Astrocyte (in vitro differentiated cells and primary cell): ENCODE data around the gene STK35. TPM values are rescaled to one million over a fixed set of nuclear protein-coding genes. Genes with fewer than 3 reads are reported as not detected.

Source experiments
- DNase-seq: peaks from one replicate; pipeline ENCODE4 v3.0.0-alpha.2; 2010; ENCODE audit warnings: low read depth
- FAIRE-seq: peaks from 2 replicates; lab custom pipeline; 2011; peaks lifted over from hg19 to GRCh38; lab: Jason Lieb, UNC
- H2AFZ ChIP-seq: 2 replicates; pipeline ENCODE4 v1.6.0; 2012; ENCODE audit warnings: low read depth, low read length, inconsistent platforms
- H3K27ac ChIP-seq: 2 replicates; pipeline ENCODE4 v1.5.1; 2011; ENCODE audit warnings: low read depth, low read length, inconsistent platforms
- H3K27me3 ChIP-seq: 2 replicates; pipeline ENCODE4 v1.6.0; 2011; ENCODE audit warnings: low read length, inconsistent platforms; ENCODE audit not compliant: insufficient read depth
- H3K36me3 ChIP-seq: 2 replicates; pipeline ENCODE4 v1.5.1; 2011; ENCODE audit warnings: low read length, inconsistent platforms; ENCODE audit not compliant: insufficient read depth
- H3K4me1 ChIP-seq: 2 replicates; pipeline ENCODE4 v1.5.1; 2011; ENCODE audit warnings: low read length, inconsistent platforms; ENCODE audit not compliant: insufficient read depth
- H3K4me2 ChIP-seq: 2 replicates; pipeline ENCODE4 v1.6.0; 2012; ENCODE audit warnings: low read length, inconsistent platforms
- H3K4me3 ChIP-seq: 2 replicates; pipeline ENCODE4 v1.5.1; 2011; ENCODE audit warnings: low read depth, mild to moderate bottlenecking, low read length, inconsistent platforms; ENCODE audit not compliant: insufficient read depth
- H3K79me2 ChIP-seq: 2 replicates; pipeline ENCODE4 v1.6.0; 2012; ENCODE audit warnings: mild to moderate bottlenecking, low read length, inconsistent platforms; ENCODE audit not compliant: insufficient read depth
- H3K9ac ChIP-seq: 2 replicates; pipeline ENCODE4 v1.6.0; 2012; ENCODE audit warnings: mild to moderate bottlenecking, low read length, inconsistent platforms
- H3K9me3 ChIP-seq: 2 replicates; pipeline ENCODE4 v1.5.1; 2012; ENCODE audit warnings: low read depth, mild to moderate bottlenecking, low read length, inconsistent platforms; ENCODE audit not compliant: insufficient read depth
- H4K20me1 ChIP-seq: 2 replicates; pipeline ENCODE4 v1.6.0; 2012; ENCODE audit warnings: low read length, inconsistent platforms; ENCODE audit not compliant: insufficient read depth
- H3K27ac Mint-ChIP-seq: one replicate; pipeline ENCODE4 v1.8.0; 2021; ENCODE audit warnings: mild to moderate bottlenecking, mixed read lengths; ENCODE audit not compliant: unreplicated experiment
- H3K27me3 Mint-ChIP-seq: one replicate; pipeline ENCODE4 v1.8.0; 2021; ENCODE audit warnings: low read depth, mixed read lengths; ENCODE audit not compliant: unreplicated experiment
- H3K36me3 Mint-ChIP-seq: one replicate; pipeline ENCODE4 v1.8.0; 2021; ENCODE audit warnings: low read depth, mixed read lengths; ENCODE audit not compliant: unreplicated experiment
- H3K4me1 Mint-ChIP-seq: one replicate; pipeline ENCODE4 v1.8.0; 2021; ENCODE audit warnings: low read depth, mixed read lengths; ENCODE audit not compliant: unreplicated experiment
- H3K4me3 Mint-ChIP-seq: one replicate; pipeline ENCODE4 v1.8.0; 2021; ENCODE audit warnings: mild to moderate bottlenecking, moderate library complexity, mixed read lengths; ENCODE audit not compliant: unreplicated experiment
- H3K9me3 Mint-ChIP-seq: one replicate; pipeline ENCODE4 v1.8.0; 2021; ENCODE audit warnings: mild to moderate bottlenecking, mixed read lengths; ENCODE audit not compliant: unreplicated experiment
- CTCF ChIP-seq: IDR thresholded peaks from 2 replicates; pipeline ENCODE4 v1.5.1; 2011; ENCODE audit warnings: low read depth, mild to moderate bottlenecking, inconsistent platforms, low read length, moderate library complexity; ENCODE audit not compliant: insufficient read depth
- EZH2 ChIP-seq: IDR thresholded peaks from 2 replicates; pipeline ENCODE4 v1.6.1; 2012; ENCODE audit warnings: mild to moderate bottlenecking, low read length, inconsistent platforms; ENCODE audit not compliant: insufficient read depth
- total RNA-seq: library from RNA; stranded (reverse); gene quantifications from 2 replicates; pipeline ENCODE4 v1.2.1, GENCODE V29; 2021

The STK35 gene
- total RNA-seq, 1 donor from 2014 or later = 18.6 TPM

GRCh38 chr20:2163757-2164156 is 62.1 kb downstream of the STK35 start:
- no peak overlapping the region for H3K27ac Mint-ChIP-seq
- Histone ChIP-seq H3K79me2 (no peaks in the 10 kb centered on the region), H3K9ac (no peak overlapping the region), H3K4me2 (no peak overlapping the region), H3K9me3 (no peaks in the 10 kb centered on the region), H3K27me3 (peaks cover 4% of the 10 kb centered on the region), H3K4me1 (no peaks in the 10 kb centered on the region), H3K36me3 (no peaks in the 10 kb centered on the region), H3K27ac (no peak overlapping the region), H2AFZ (no peak overlapping the region), H4K20me1 (no peaks in the 10 kb centered on the region), H3K4me3 (no peak overlapping the region)
- H3K4me1 Mint-ChIP-seq = no peaks in the 10 kb centered on the region
- no peaks in the 10 kb centered on the region for H3K9me3 Mint-ChIP-seq
- DNase-seq = no peak
- TF ChIP-seq EZH2 (no peak), CTCF (no peak)
- no peak overlapping the region for H3K4me3 Mint-ChIP-seq
- FAIRE-seq = no peak
- peaks cover 32% of the 10 kb centered on the region for H3K27me3 Mint-ChIP-seq
- no peaks in the 10 kb centered on the region for H3K36me3 Mint-ChIP-seq

- Mint-ChIP-seq H3K4me3 (no peak overlapping the region), H3K36me3 (no peaks in the 10 kb centered on the region), H3K9me3 (no peaks in the 10 kb centered on the region), H3K27me3 (peaks cover 34% of the 10 kb centered on the region), H3K27ac (no peak overlapping the region), H3K4me1 (no peaks in the 10 kb centered on the region)
- TF ChIP-seq CTCF = no peak
- TF ChIP-seq EZH2 = no peak
- Histone ChIP-seq H3K27ac (no peak overlapping the region), H3K36me3 (no peaks in the 10 kb centered on the region), H3K9ac (no peak overlapping the region), H3K4me3 (no peak overlapping the region), H4K20me1 (no peaks in the 10 kb centered on the region), H3K79me2 (no peaks in the 10 kb centered on the region), H3K9me3 (no peaks in the 10 kb centered on the region), H2AFZ (no peak overlapping the region), H3K27me3 (peaks cover 4% of the 10 kb centered on the region), H3K4me1 (no peaks in the 10 kb centered on the region), H3K4me2 (no peak overlapping the region)
- DNase-seq (no peak), FAIRE-seq (no peak)
Measured at GRCh38 chr20:2164421-2164820, 62.8 kb downstream of the STK35 start.

GRCh38 chr20:2164966-2165365 is 63.3 kb downstream of the STK35 start:
- no peak overlapping the region for H2AFZ ChIP-seq
- Mint-ChIP-seq H3K27ac (no peak overlapping the region), H3K9me3 (no peaks in the 10 kb centered on the region), H3K27me3 (peaks cover 34% of the 10 kb centered on the region), H3K4me1 (no peaks in the 10 kb centered on the region), H3K36me3 (no peaks in the 10 kb centered on the region), H3K4me3 (no peak overlapping the region)
- no peak for FAIRE-seq
- no peaks in the 10 kb centered on the region for H4K20me1 ChIP-seq
- no peaks in the 10 kb centered on the region for H3K9me3 ChIP-seq
- no peaks in the 10 kb centered on the region for H3K4me1 ChIP-seq
- H3K27ac ChIP-seq = no peak overlapping the region
- no peak for TF ChIP-seq EZH2
- no peak for TF ChIP-seq CTCF
- H3K36me3 ChIP-seq = no peaks in the 10 kb centered on the region
- H3K27me3 ChIP-seq = peaks cover 4% of the 10 kb centered on the region
- no peak overlapping the region for H3K4me3 ChIP-seq
- DNase-seq = no peak
- no peak overlapping the region for H3K9ac ChIP-seq
- no peak overlapping the region for H3K4me2 ChIP-seq
- no peaks in the 10 kb centered on the region for H3K79me2 ChIP-seq
